Occipital lobe (tissue), 2 donors: ENCODE data around the gene EFTUD2. TPM values are rescaled to one million over a fixed set of nuclear protein-coding genes. Genes with fewer than 3 reads are reported as not detected.
"Not testable (repeated sequence)": the region's sequence is repeated elsewhere in the genome, so short reads cannot be mapped to it uniquely, and the experiment has no call there.

Experiments
- DNase-seq: peaks from one replicate; lab custom pipeline; 2025; lab: John Stamatoyannopoulos, UW
- total RNA-seq: library from RNA; depleted of rRNA; stranded (reverse); fragments of >200 nt; gene quantifications from one replicate; pipeline ENCODE4 v1.2.3, GENCODE V29; 2014

EFTUD2 gene
- total RNA-seq = 88.9 TPM

DNA sequence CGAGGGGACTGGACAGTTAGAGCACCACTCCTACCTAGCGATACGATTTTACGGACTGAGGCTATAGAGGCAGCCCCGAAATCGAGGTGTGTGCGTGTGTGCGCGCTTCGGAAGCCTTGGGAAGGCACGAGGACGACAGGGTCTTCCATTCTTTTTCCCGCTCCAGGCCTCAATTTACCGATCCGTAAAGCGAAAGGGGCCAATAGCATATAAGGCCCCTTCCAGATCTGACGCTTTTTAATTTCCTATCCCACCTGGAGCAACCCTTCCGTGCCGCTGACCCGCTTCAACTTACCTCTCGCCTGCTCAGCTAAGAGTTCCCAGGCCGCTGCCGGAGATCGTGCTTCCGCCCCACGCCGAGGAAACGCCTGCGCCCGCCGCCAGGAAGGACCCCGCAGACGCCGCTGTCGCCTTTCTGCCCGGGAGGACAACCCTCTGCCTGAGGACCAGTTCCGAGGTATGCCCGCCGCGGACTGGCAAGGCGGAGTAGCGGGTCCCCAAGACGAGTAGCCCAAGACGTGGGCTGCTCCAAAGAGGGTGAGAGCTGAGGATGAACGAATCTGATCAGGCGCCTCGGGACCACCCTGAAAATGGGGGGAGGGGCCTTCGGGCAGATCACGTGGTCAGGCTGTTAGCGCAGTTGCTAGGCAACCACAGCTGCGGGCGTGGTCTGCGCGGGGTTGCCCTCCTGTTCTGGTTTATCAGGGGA lies at the start of gene EFTUD2:
Gene EFTUD2, minus strand, starts transcription at position 372 of the 709 bp plus-strand sequence. CDS start 4,924 bp downstream, outside the sequence.
- DNase-seq = peak; percentile 83

DNA sequence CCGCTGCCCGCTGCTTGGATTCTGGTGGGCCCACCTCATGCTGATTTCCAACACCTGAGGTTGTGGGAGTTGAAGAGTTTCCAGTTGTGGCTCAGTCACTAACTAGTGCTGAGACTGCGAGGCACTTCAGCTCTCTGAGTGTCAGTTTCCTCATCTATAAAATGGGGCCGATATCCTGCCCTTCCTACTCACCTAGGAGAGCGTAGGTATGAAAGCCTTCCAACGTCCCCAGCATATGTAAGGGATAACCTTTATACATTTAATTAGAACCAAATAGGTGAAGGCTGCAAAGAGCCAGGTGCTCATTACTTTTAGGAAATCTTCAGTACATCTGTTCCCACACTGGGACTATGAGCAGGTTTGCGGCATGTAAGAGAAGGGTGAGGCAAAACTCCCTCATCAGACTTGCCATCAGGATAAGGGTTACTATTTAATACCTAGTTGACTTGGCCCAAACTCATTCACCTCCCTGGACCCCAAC lies 49.1 kb upstream of the EFTUD2 start:
- no peak for DNase-seq

DNA sequence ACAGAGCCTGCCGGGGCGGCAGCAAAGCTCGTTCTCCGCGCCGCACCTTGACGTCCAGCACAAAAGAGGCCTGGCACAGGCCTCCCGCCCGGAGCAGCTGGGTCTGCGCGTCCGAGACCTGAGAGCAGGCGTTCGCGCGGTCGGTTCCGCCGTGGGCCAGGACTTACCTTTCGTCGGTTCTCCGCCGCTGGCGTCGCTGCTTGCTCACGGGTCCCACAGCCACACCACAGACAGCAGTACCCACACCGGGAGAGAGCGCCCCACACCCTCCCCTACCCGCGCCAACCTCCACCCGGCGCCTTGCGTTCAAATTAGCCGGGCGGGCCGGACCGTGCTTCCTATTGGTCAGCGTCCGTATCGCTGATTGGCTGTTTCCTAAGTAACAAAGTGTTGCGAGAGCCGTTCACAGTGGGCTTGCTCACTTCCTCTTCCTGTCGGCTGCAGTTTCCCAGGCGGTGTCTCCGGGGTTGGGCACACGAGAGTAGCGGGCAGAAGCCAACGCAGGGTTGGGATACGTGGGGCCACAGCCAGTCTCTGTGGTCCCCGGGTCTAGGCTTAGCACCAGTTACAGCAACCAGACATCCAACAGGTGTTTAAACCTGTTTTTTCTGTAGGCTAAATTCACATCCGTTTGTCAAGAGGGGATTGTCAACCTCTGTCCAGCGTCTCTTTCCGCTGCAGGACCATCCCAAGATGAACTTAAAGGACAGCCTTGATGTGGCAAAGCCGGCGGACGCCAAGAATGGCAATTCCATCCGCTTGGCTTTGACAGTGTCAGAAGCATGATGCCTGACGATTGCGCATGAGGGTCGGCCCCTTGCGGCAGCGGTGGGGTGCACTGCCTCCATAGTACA lies 48.4 kb upstream of the EFTUD2 start, which contains the start of gene KIF18B:
Gene KIF18B, minus strand, starts transcription at position 313 of the 854 bp plus-strand sequence. CDS start 11,429 bp downstream, outside the sequence.
- peak; percentile 68 for DNase-seq

DNA sequence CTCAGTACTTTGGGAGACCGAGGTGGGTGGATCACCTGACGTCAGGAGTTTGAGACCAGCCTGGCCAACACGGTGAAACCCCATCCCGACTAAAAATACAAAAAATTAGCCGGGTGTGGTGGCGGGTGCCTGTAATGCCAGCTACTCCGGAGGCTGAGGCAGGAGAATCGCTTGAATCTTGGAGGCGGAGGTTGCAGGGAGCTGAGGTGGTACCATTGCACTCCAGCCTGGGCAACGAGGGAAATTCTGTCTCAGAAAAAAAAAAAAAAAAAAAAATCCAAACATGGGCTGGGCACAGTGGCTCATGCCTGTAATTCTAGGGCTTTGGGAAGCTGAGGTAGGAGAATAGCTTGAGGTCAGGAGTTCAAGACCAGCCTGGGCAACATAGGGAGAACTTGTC lies 46.4 kb upstream of the EFTUD2 start:
- DNase-seq = not testable (repeated sequence)

DNA sequence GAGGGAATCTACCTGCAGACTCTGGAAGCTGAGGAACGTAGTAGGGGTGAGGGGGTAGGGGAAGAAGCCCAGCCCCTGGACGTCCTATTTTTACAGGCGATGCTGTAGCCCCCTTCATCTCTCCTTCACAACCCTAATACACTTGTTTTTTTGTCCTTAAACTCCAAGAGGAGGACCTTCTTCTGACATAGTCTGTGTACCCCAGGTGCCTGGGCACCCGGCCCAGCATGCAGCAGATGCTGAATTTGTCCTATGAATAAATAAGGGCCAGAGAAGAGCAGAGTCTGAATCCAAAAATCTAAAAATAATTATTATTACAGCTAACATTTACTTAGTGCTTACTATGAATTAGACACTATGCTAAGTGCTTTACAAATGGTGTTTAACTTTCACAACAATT lies 43.2 kb upstream of the EFTUD2 start:
- DNase-seq = no peak

DNA sequence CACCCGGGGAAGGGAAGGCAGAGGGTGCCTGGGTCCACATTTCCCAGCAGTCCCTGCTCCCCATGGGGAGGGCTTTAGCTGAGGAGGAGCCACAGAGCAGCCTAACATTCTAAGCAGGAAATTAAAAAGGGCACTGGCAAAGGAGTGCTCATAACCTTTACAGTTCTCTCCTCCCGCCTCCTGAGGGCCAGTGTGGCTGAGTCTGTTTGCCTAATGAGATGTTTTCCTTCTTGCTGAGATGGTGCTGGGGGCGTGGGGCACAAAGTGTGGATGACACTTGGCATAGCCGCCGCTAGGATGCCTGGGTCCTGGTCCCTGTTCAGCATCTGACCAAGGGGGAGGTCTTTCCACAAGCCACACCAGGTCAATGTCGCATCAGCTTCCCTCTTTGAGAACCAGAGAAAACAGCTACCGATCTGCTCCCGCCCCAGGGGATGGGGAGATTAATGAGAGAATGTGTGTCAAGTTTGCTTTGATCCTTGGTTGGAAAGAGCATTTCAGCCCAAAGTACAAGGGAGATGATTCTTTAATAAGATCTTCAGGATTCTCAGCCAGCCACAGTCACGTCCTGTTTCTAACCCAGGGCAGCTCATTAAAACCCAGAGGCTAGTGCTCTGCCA lies 42.6 kb upstream of the EFTUD2 start:
- DNase-seq = no peak

DNA sequence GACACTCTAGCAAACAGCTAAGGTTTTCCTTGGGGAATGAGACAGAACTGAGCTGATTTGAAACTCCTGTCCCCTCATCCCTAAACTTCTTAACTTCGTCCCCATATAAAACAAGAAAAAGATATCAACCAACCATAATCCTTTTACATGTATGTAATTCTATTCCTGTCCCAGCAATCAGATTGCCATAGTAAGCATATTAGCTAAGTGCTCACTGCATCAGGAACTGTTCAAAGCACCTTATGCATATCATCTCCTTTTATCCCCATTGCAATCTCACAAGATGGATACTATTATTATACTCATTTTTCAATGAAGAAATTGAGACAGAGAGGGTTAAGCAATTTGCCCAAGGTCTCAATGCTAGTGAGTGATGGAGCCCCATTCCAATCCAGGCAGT lies 41.5 kb upstream of the EFTUD2 start:
- DNase-seq = no peak

DNA sequence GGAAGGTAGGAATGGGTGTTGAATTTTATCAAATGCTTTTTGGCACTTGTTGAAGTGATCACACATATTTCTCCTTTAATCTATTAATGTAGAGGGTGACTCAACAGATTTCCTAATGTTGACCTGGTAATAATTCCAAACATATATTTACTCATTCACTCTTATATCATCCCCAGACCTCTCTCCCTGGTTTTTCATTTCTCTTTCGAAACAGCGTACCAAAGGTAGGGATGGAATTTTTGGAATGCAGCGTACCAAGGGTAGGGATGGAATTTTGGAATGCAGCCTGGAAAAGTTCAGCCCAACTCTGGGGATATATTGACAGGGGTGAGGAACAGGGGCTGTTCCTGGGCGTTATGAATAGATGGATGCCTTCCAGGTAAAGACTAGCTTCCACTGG lies 41.1 kb upstream of the EFTUD2 start:
- DNase-seq = no peak

DNA sequence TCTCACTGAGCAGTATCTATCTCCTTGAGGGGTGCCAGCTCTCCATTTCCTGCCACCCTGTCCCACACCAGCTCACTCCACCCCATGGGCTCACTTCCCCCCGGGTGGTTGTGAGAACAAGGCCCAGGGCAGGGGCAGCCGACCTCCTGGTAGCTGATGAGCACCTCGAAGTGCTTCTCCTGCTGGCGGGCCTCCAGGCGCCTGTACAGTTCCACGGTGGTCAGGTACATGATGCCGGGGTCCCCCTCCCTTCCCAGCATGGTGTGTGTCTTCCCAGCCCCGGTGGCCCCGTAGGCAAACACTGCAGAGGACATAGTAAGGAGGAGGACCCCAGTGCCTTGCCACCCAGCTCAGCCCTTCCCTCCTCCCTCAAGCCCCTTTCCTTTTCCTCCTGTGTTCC lies 35.9 kb upstream of the EFTUD2 start:
- no peak for DNase-seq

DNA sequence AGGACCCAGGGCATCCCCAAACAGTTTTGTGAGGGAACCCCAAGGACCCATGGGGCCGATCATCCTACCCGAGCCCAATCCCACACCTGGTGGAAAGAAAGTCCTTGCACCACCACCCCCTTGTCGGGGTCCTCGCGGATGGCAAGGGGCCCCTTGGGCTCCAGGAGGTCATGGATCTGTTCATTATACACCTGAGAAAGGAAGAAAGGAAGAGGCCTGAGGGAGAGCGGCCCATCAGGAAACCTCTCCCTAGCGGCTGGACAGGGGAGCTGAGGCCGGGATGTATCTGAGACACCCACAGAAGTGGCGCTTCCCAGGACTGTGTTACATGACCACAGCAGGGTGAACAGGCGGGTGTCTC lies 35.5 kb upstream of the EFTUD2 start:
- DNase-seq = no peak

DNA sequence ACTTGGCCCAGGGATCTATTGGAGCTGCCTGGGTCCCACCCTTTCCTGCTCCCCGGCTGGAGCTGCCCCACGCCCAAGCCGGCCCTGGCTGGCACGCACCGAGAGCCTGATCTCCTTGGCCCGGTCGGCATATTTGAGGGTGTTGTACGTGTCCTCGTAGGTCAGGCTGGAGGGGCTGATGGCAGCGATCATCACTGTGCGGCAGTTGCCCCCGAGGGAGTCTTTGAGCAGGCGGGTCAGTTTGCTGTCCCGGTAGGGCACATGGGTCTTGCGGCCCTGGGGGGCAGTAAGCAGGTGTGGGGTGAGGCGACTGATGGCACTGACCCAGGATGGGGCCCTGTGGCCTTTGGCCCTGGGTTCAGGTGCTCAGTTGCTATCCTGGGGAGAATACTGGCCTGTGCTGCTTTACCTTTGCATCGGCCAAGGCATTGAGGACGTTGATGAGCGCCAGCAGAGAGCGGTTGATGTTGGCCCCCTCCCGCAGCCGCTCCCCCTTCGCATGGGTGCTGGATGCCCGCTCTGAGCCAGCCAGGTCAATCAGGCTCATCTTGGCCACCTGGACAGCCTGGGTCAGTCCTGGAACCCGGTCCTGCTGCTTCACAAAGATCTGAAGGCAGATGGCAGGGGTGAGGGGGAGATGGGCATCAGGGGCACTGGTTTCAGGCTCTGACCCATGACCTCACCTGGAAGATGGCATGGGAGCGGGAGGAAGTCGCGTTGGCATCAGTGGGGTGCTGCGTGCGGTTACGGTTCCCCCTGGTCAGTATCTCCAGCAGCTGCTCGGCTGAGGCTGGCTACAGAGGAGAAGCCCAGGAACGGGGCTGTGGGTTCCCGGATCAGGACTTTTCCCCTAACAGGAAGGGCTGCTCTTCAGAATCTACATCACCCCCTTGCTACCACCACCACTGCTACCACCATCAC lies 34.8 kb upstream of the EFTUD2 start:
- DNase-seq = no peak

DNA sequence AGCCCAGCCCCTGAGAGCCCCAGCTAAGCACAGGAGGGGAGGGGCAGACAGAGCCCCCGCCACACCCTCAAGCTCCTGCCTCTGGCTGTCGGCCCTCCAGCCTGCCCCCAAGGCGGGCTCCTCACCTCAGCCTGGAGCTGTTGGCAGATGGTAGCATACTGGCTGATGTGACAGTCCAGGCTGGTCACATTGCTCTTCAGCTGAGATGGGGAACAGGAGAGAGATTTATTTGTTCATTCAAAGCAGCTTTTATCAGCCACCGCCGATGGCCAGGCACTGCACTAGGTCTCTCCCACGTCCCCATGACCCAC lies 33.5 kb upstream of the EFTUD2 start:
- DNase-seq = no peak

DNA sequence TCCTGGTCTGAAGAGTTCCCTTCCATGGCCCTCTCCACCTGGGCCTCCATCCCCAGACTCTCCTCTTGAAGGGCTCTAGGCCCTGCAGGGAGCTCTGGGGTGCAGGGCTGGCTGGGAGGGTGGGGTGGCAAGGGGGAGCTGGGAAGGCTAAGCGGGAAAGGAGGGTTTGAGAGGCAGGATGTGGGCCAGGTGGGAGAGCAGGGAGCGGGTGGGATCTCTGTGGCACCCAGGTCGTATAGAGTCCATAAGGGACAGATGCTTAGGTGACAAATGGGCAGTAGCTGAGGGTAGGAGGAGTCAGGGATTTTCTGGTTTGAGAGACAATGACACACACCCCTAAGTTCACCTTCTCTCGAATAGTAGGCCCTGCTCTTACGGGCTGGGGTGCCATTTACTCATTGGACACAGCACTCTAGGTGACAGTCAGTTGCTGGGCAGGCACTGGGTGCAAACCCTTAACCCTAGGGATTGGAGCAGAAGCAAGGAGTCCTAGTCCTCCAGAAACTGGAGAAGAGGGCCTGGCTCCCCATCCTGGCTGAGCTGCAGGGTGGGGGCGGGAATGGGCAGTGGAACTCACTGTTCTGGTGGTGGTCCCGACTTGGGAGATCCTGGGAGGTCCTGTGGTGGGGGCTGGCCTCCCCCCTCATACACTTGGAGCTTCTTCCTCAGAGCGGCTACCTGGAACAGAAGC lies 33.0 kb upstream of the EFTUD2 start:
- no peak for DNase-seq

DNA sequence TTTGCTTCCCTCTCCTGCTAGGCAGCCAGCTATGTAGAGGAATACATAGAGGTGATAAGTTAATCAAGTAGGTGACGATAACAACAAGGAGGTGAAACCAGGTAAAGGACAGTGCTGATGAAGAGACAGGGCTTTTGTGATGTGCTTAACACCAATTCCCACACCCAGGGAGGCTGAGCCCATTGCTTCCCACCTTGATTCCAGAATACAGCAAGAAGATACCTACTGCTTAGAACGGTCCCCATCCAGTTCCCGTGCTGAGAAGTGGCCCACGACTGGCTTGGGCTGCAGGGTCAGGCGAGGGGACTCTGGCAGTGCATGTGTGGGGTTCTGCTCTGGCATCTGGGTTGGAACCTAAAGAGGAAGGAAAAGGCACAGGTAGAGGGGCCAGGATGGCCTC lies 32.1 kb upstream of the EFTUD2 start:
- no peak for DNase-seq

DNA sequence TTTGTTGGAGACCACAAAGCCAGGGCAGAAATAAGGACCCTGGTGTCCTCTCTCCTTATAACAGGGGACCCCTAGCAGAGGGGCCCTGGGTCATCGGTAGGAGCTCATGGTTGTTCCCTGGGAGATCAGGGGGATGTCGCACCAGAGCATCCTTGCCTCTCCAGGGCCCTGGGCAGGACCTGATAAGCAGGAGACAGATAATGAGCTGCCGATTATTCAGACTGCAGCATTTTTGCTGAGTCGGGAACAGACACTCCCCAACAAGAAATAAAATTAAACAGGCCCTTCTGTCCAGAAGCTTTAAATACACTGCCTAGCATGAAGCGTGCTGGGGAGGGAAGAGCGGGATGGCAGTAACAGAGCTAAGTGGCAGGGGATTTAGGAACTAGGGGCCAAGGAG lies 31.4 kb upstream of the EFTUD2 start:
- DNase-seq = no peak

DNA sequence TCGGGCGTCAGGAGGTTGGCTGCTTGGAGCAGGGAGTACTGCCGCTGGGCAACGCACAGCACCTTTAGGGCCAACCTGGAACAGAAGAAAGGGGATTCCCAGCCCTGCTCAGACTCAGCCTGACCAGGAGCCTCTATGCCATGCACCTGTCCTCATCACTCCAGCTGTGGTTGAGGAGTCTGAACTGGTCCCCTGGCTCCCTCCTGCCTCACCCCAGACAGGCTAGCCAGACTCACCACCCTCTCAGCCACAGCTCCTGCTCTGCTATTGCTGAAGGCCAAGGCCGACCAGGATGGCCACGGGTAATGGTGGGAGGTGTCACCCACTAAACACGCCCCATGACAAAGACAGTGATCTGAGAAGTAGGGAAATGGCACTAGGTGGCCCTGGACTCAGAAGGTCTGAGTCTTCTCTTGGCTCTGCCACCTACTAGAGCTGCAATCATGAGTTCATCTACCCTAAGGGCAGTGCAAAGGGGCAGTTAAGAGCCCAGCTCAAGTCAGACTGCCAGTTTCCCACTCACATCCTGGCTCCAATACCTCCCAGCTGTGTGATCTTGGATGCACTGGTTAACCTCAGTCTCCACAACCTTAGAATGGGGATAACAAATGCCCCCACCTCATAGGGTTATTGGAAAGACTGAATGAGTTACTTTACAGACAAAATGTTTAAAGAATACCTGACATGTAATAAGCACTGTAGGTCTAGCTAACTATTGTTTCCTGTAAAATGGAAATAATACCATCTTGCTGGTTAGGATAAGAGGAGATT lies 29.9 kb upstream of the EFTUD2 start:
- DNase-seq = no peak

DNA sequence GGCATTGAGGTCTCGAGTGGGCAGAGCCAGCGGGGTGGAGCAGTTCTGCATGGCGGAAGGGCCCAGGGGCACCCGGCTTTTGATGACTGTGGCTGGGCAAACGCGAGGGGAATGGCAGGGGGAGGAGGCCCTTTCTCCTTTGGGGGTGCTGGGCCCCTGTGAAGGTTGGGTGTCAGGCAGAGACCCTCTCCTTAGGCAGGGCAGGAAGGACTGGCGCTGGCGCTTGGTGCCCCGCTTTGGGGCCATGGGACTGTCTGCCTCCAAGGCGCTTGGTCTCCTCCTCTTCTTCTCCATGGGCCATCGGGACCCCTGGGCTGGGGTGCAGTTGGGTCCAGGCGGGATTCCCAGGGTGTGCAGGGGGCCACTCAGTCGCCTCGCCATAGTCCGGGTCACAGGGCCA lies 28.9 kb upstream of the EFTUD2 start:
- DNase-seq = no peak

DNA sequence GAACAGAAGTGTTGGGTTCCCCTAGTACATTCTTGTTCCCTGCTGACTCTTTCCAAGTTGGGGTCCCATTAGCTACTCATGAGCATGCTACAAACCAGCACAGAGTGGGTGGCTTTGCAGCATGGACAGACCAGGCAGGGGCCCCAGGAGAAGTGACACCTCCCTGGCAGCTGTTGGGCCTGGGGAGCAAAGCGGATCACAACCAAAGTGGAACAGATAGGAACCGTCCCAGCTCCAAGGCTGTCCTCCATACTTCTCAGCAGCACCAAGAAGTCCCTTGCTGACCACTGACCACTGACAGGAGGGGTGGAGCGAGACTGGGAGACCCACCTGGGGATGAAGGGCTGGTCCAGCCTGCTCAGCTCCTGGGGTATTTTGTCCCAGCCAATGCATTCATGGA lies 28.5 kb upstream of the EFTUD2 start:
- no peak for DNase-seq

DNA sequence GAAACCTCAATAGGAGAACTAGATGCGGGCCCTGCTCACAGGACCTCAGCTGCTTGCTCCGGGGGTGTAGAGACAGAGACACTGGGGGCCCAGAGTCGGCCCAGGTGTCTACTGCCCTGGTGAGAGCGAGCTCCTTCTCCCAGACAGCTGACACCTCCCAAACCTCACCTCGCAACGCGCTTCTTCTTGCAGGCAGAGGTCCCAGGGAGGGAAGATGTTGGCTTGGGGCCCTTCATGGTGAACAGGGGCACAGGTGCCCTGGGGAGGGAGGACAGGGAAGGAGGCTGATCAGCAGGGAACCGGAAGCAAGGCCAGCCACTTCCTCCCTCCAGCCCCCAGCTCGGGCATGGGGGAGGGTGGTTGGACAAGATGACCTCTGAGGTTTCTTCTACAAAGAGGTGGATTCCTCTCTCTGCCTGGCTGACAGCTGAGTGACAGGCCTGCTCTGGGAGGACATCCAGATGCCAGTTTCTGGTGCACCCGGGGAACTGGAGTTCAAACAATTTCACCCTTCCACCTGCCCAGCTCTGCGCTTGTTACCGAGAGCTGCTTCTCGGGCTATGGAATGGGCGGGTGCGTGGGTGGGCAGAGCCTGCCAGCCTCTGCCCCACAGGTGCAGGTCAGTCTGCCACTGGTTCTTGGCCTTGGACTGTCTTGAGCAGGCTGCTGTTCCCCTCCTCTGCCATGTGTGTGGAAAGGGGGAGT lies 27.7 kb upstream of the EFTUD2 start:
- DNase-seq = no peak
